ENCODE measurements around the gene DRC1. TPM values are rescaled to one million over a fixed set of nuclear protein-coding genes. Genes with fewer than 3 reads are reported as not detected.

The DRC1 gene
- total RNA-seq, 1 experiment from 2014 or later, result not detected

DNA sequence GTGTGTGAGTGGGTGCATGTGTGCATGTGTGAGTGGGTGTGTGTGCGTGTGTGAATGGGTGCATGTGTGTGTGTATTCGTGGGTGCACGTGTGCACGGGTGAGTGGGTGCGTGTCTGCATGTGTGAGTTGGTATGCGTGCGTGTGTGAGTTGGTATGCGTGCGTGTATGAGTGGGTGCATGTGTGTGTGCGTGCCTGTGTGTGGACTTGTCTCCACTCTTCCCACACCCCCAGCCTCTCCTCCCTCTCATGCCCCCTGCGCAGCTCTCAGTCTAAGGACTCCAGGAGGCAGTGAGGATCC is 81.3 kb downstream of the DRC1 start:
- POLR2A ChIA-PET, result no interaction called here
- Histone ChIP-seq H3K79me2 (ENCODE audit: insufficient read depth, low read length) (no peaks in the 10 kb centered on the region), H3K27ac (ENCODE audit: low read depth, low read length) (no peak overlapping the region), H3K4me1 (ENCODE audit: control insufficient read depth in 1 of 2, insufficient read depth in 2 of 2, low read length in 2 of 2) (no peaks in the 10 kb centered on the region), H3K36me3 (ENCODE audit: control insufficient read depth in 1 of 2, insufficient read depth in 2 of 2, low read length in 2 of 2) (no peaks in the 10 kb centered on the region), H3K9me3 (ENCODE audit: control insufficient read depth in 1 of 2, insufficient read depth in 1 of 2, low read depth in 1 of 2, low read length in 2 of 2) (no peaks in the 10 kb centered on the region), H3K9ac (ENCODE audit: low read length) (no peak overlapping the region), H3K9me2 (ENCODE audit: insufficient read depth) (no peaks in the 10 kb centered on the region), H4K20me1 (ENCODE audit: insufficient read depth) (no peaks in the 10 kb centered on the region), H2AFZ (ENCODE audit: low read depth, low read length, poor library complexity, severe bottlenecking) (no peak overlapping the region), H3K4me2 (ENCODE audit: low read length) (no peak overlapping the region), H3K4me3 (replicated peaks in 1 of 2; ENCODE audit: low read depth in 1 of 2, low read length in 2 of 2) (no peak overlapping the region), H3K27me3 (ENCODE audit: insufficient read depth, low read length) (0 out of 2 replicates have a peak, but pooled peaks cover 4% of the 10 kb centered on the region)
- CTCF ChIA-PET, result no interaction called here
- TF ChIP-seq SRF (IDR thresholded peaks at IDR 0.05; ENCODE audit: low read depth) (no peak), ZFX (IDR thresholded peaks at IDR 0.05) (no peak), TCF7L2 (IDR thresholded peaks at IDR 0.05; ENCODE audit: borderline replicate concordance, extremely low read depth, insufficient read depth, insufficient read length) (no peak), FOSL1 (IDR thresholded peaks at IDR 0.05; ENCODE audit: low read depth) (no peak), CBX3 (IDR thresholded peaks at IDR 0.05; ENCODE audit: low read depth) (no peak), ELF1 (IDR thresholded peaks at IDR 0.05; ENCODE audit: borderline replicate concordance, low read depth) (no peak), POLR2A (IDR thresholded peaks at IDR 0.05; ENCODE audit: borderline replicate concordance, extremely low read depth, insufficient read depth, insufficient read length) (no peak), SIN3A (IDR thresholded peaks at IDR 0.05; ENCODE audit: low read depth) (no peak), RAD21 (IDR thresholded peaks at IDR 0.05; ENCODE audit: low read depth) (no peak), POLR2AphosphoS5 (IDR thresholded peaks at IDR 0.05; ENCODE audit: low read depth, low read length) (no peak), CEBPB (IDR thresholded peaks at IDR 0.05; ENCODE audit: low read depth) (no peak), YY1 (IDR thresholded peaks at IDR 0.05; ENCODE audit: extremely low read depth, insufficient replicate concordance, low read depth, low read length) (no peak), JUND (IDR thresholded peaks at IDR 0.05) (no peak), SP1 (IDR thresholded peaks at IDR 0.05; ENCODE audit: low read depth) (no peak)
- TF ChIP-seq, protein P1, sequence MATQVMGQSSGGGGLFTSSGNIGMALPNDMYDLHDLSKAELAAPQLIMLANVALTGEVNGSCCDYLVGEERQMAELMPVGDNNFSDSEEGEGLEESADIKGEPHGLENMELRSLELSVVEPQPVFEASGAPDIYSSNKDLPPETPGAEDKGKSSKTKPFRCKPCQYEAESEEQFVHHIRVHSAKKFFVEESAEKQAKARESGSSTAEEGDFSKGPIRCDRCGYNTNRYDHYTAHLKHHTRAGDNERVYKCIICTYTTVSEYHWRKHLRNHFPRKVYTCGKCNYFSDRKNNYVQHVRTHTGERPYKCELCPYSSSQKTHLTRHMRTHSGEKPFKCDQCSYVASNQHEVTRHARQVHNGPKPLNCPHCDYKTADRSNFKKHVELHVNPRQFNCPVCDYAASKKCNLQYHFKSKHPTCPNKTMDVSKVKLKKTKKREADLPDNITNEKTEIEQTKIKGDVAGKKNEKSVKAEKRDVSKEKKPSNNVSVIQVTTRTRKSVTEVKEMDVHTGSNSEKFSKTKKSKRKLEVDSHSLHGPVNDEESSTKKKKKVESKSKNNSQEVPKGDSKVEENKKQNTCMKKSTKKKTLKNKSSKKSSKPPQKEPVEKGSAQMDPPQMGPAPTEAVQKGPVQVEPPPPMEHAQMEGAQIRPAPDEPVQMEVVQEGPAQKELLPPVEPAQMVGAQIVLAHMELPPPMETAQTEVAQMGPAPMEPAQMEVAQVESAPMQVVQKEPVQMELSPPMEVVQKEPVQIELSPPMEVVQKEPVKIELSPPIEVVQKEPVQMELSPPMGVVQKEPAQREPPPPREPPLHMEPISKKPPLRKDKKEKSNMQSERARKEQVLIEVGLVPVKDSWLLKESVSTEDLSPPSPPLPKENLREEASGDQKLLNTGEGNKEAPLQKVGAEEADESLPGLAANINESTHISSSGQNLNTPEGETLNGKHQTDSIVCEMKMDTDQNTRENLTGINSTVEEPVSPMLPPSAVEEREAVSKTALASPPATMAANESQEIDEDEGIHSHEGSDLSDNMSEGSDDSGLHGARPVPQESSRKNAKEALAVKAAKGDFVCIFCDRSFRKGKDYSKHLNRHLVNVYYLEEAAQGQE (IDR thresholded peaks at IDR 0.05; ENCODE audit: low read depth), result no peak
- TF ChIP-seq, protein P2, sequence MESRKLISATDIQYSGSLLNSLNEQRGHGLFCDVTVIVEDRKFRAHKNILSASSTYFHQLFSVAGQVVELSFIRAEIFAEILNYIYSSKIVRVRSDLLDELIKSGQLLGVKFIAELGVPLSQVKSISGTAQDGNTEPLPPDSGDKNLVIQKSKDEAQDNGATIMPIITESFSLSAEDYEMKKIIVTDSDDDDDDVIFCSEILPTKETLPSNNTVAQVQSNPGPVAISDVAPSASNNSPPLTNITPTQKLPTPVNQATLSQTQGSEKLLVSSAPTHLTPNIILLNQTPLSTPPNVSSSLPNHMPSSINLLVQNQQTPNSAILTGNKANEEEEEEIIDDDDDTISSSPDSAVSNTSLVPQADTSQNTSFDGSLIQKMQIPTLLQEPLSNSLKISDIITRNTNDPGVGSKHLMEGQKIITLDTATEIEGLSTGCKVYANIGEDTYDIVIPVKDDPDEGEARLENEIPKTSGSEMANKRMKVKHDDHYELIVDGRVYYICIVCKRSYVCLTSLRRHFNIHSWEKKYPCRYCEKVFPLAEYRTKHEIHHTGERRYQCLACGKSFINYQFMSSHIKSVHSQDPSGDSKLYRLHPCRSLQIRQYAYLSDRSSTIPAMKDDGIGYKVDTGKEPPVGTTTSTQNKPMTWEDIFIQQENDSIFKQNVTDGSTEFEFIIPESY (IDR thresholded peaks at IDR 0.05; ENCODE audit: extremely low read depth, insufficient replicate concordance, low read length), result no peak
- TF ChIP-seq, protein P3, sequence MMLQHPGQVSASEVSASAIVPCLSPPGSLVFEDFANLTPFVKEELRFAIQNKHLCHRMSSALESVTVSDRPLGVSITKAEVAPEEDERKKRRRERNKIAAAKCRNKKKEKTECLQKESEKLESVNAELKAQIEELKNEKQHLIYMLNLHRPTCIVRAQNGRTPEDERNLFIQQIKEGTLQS (IDR thresholded peaks at IDR 0.05), result no peak
- ATAC-seq (no peak), DNase-seq (ENCODE audit: low read depth, low spot score) (no peak)
- BruUV-seq (replicated peaks), result no TSS peak
- intact Hi-C loops (cut with micrococcal nuclease), result no loop called here
- RAD21 ChIA-PET (ENCODE audit: low non-redundant PET in 1 of 2, low total read pairs in 2 of 2, uncharacterized antibody in 2 of 2, unreplicated experiment in 2 of 2), result no interaction called here
